Renal cortex interstitium (tissue), 15 donors: ENCODE results near the gene SNAPC5. TPM values are rescaled to one million over a fixed set of nuclear protein-coding genes. Genes with fewer than 3 reads are reported as not detected.
"Not testable (repeated sequence)": the region's sequence is repeated elsewhere in the genome, so short reads cannot be mapped to it uniquely, and the experiment has no call there.

Experiments used
- DNase-seq, 11 donors: peaks; one replicate each; pipeline ENCODE4 v3.0.0-alpha.2; 2013; ENCODE audit warnings: low read depth in 9 of 11, low spot score in 4 of 11; ENCODE audit errors: extremely low read depth in 1 of 11
- long read RNA-seq, 16 experiments: transcript quantifications; one replicate each; lab custom pipeline, GENCODE V29; 2026
- polyA plus RNA-seq, 3 donors: library from polyadenylated mRNA; unstranded; fragments of 120-200 nt; gene quantifications; one replicate each; pipeline ENCODE4 v1.2.1, GENCODE V29; 2013; ENCODE audit not compliant: insufficient read length in 3 of 3

SNAPC5 gene, protein sequence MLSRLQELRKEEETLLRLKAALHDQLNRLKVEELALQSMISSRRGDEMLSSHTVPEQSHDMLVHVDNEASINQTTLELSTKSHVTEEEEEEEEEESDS
- 10 to 100 TPM; 32.5 to 45.4 (median 38.4) TPM for polyA plus RNA-seq
- long read RNA-seq, donor 1, partial matches to known transcripts = 0 of 8 reads
- long read RNA-seq, donor 1, other reads (novel, unspliced or antisense) = 0 of 8 reads
- long read RNA-seq, donor 2, transcript SNAPC5-202 (3 exons, 1,002 nt) = major isoform, 9 of 13 reads
- long read RNA-seq, donor 2, partial matches to known transcripts = 0 of 13 reads
- long read RNA-seq, donor 2, other reads (novel, unspliced or antisense) = 0 of 13 reads
- long read RNA-seq, donor 3, transcript SNAPC5-201 (2 exons, 794 nt) = minor isoform, 6 of 21 reads
- long read RNA-seq, donor 3, transcript SNAPC5-202 (3 exons, 1,002 nt) = major isoform, 13 of 21 reads
- long read RNA-seq, donor 3, partial matches to known transcripts = 0 of 21 reads
- long read RNA-seq, donor 3, other reads (novel, unspliced or antisense) = 0 of 21 reads
- long read RNA-seq, donor 4, transcript SNAPC5-202 (3 exons, 1,002 nt) = major isoform, 9 of 13 reads
- long read RNA-seq, donor 4, partial matches to known transcripts = 0 of 13 reads
- long read RNA-seq, donor 4, other reads (novel, unspliced or antisense) = 0 of 13 reads
- long read RNA-seq, donor 5 = 0 reads
- long read RNA-seq, donor 6, transcript SNAPC5-202 (3 exons, 1,002 nt) = major isoform, 10 of 30 reads
- long read RNA-seq, donor 6, transcript SNAPC5-201 (2 exons, 794 nt) = minor isoform, 7 of 30 reads
- long read RNA-seq, donor 6, partial matches to known transcripts = 12 of 30 reads
- long read RNA-seq, donor 6, other reads (novel, unspliced or antisense) = 0 of 30 reads
- long read RNA-seq, donor 7, transcript SNAPC5-202 (3 exons, 1,002 nt) = major isoform, 17 of 21 reads
- long read RNA-seq, donor 7, partial matches to known transcripts = 0 of 21 reads
- long read RNA-seq, donor 7, other reads (novel, unspliced or antisense) = 0 of 21 reads
- long read RNA-seq, donor 8 = 0 reads
- long read RNA-seq, donor 9, transcript SNAPC5-201 (2 exons, 794 nt) = minor isoform, 5 of 18 reads
- long read RNA-seq, donor 9, transcript SNAPC5-202 (3 exons, 1,002 nt) = major isoform, 12 of 18 reads
- long read RNA-seq, donor 9, partial matches to known transcripts = 0 of 18 reads
- long read RNA-seq, donor 9, other reads (novel, unspliced or antisense) = 0 of 18 reads
- long read RNA-seq, donor 10, transcript SNAPC5-202 (3 exons, 1,002 nt) = major isoform, 6 of 9 reads
- long read RNA-seq, donor 10, partial matches to known transcripts = 0 of 9 reads
- long read RNA-seq, donor 10, other reads (novel, unspliced or antisense) = 0 of 9 reads
- long read RNA-seq, donor 11, transcript SNAPC5-201 (2 exons, 794 nt) = minor isoform, 5 of 12 reads
- long read RNA-seq, donor 11, transcript SNAPC5-202 (3 exons, 1,002 nt) = major isoform, 6 of 12 reads
- long read RNA-seq, donor 11, partial matches to known transcripts = 0 of 12 reads
- long read RNA-seq, donor 11, other reads (novel, unspliced or antisense) = 0 of 12 reads
- long read RNA-seq, donor 12, partial matches to known transcripts = 0 of 8 reads
- long read RNA-seq, donor 12, other reads (novel, unspliced or antisense) = 0 of 8 reads
- long read RNA-seq, donor 13 = 0 reads
- long read RNA-seq, donor 14, transcript SNAPC5-201 (2 exons, 794 nt) = minor isoform, 8 of 23 reads
- long read RNA-seq, donor 14, transcript SNAPC5-202 (3 exons, 1,002 nt) = major isoform, 14 of 23 reads
- long read RNA-seq, donor 14, partial matches to known transcripts = 0 of 23 reads
- long read RNA-seq, donor 14, other reads (novel, unspliced or antisense) = 0 of 23 reads
- long read RNA-seq, donor 15, transcript SNAPC5-202 (3 exons, 1,002 nt) = major isoform, 8 of 13 reads
- long read RNA-seq, donor 15, partial matches to known transcripts = 0 of 13 reads
- long read RNA-seq, donor 15, other reads (novel, unspliced or antisense) = 0 of 13 reads
- long read RNA-seq, donor 16, transcript SNAPC5-202 (3 exons, 1,002 nt) = major isoform, 18 of 62 reads
- long read RNA-seq, donor 16, transcript SNAPC5-201 (2 exons, 794 nt) = minor isoform, 8 of 62 reads
- long read RNA-seq, donor 16, partial matches to known transcripts = 32 of 62 reads
- long read RNA-seq, donor 16, other reads (novel, unspliced or antisense) = 0 of 62 reads

DNA sequence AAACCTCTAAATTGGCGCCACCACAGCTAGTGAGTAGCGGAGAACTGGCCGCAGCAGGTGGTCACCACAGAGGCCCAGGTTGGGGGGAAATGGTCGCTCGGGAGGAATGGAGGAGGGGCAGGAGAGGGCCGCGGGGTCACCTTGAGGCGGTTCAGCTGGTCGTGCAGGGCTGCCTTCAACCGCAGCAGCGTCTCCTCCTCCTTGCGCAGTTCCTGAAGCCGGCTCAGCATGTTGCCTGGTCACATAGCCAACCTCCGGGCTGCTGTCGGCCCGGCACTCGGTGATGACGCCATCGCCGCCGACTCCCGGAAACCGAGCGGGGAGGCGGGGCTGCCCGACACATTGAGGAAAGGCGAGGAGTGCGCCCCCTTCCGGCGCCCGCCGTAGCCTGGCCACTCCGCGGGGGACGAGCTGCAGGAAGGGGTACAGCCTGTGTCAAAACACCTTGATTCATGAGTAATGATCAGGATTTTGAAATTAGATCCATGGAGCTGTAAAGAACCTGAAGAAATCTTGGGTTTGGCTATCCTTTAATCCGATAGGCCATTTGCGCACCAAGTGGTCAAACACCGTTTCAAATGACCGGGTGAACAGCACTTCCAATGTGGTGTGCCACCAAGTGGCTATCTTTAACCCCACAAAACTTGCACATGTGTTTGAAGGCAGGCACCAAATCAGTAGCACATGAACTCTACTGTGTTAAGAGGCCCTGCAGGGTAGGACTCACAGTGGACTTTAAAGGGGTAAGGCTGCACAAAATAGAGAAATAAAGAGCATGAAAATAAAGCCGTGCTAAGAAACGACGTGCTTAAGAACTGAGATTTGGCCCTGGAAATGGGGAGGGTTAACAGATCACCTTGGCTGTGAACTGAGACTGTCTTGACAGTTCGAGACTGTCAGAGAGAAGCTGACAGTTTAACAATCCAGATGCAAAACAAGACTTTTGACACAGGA is at the start of gene SNAPC5:
Gene SNAPC5 (minus strand): TSS at position 261 of the 954 bp plus-strand sequence. CDS start 31 bp downstream, at position 230.
- peak; percentile 83 to 93 (median 90) for DNase-seq

DNA sequence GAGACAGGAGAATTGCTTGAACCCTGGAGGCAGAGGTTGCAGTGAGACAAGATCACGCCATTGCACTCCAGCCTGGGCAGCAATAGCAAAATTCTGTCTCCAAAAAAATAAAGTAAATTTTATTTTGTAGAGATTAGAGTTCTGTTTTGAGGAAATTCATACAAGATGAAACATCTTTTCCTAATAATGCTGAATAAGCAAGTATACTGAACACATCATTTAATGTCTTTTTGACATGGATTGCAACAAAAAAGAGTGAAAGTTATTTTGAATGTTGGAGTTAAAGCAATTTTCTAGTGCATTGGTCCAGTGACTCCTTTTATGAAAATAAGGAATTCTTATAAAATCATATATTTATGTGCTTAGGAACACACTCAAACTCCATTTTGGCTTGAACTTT is 47.7 kb upstream of the SNAPC5 start:
- DNase-seq = no peak

DNA sequence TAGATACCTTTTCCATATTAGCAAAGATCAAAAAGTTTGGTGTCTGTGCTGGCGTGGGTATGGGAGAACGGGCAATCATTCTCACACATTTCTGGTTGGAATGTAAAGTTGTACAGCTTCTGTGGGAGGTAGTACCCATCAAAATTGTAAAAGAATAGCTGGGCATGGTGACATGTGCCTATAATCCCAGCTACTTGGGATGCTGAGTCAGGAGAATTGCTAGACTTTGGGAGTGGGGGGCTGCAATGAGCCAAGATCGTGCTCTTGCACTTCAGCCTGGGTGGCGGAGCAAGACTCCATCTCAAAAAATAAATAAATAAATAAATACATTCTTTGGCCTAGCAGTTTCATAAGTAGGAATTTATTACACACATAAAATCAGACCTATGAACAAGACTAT is 45.3 kb upstream of the SNAPC5 start:
- no peak for DNase-seq

DNA sequence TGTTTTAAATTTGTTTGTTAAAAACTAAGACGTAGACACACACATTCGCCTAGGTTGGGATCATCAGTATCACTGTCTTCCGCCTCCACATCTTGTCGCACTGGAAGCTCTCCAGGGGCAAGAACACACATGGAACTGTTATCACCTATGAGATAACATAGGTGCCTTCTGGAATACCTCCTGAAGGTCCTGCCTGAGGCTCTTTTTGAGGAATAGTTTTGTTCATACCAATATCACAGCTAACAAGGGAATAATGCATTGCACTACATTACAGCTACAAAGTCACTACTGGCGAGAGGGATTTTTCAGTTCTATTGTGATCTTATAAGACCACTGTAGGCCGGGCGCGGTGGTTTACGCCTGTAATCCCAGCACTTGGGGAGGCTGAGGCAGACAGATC is 37.5 kb upstream of the SNAPC5 start:
- DNase-seq = no peak

DNA sequence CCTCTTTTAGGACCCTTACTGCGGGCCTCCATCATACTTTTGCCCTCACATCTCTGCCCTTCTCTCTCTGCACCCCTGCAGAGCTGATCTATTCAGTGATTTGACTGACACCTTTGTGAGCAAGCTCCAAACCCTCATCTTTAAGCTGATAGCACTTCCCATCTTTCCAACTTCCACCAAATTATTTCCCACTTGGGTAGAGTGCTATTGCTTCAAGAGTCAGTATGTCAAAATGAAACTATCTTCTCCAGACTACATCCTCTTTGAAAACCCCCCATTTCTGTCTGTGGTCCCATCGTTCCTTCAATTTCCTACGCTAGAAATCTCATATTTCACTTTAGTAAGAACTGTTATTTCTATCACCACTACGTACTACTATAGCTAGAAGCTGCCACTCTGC is 27.3 kb upstream of the SNAPC5 start:
- no peak for DNase-seq

DNA sequence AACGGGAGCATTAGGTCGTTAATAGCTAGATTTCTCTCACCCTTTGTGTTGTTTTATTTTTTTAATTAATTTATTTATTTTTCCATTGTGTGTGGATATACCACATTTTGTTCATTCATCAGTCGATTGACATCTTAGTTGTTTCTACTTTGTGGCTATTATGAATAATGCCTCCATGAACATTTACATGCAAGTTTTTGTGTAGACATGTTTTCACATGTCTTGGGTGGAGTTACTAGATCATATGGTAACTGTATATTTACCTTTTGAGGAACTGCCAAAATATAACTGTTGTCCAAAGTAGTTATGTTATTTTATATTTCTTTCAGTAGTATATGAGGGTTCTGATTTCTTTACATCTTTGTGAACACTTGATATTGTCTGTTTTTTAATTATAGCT is 26.4 kb upstream of the SNAPC5 start:
- no peak for DNase-seq

DNA sequence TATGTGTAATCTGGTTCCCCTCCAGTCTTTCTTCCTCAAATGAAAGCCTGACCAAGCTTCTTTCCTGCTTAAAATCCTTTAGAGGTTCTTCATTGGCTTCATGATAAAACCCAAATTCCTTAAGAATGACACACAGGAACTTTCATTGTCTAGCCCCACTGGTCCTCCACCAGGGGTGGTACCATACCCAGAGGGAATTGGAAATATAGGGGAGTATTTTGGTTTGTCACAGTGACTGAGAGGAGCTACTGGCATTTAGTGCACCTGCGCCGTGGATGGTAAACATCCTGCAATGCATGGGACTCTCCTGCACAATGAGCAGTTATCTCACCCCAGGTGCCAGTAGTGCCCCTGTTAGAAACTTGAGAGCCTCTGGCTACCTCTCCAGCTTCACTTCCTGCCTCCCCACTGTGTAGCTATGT is 18.4 kb upstream of the SNAPC5 start:
- no peak for DNase-seq

DNA sequence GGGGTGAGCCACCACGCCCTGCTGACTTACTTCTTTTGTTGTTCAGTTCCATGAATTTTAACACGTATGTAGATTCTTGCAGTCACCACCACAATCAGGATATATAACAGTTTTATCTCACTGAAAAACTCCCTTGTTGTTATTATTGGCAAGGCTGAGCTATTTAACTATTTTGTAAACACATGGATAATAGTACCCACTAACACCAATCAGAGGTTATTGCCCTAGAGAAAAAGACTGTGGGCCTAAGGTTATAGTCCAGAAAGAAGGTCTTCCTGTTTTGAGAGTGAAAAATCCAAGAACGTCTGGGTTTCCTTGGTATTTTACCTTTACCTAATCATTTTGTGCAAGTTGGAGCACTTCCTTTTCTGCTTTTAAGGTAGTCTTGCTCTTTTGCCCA is 17.0 kb upstream of the SNAPC5 start:
- DNase-seq = no peak

DNA sequence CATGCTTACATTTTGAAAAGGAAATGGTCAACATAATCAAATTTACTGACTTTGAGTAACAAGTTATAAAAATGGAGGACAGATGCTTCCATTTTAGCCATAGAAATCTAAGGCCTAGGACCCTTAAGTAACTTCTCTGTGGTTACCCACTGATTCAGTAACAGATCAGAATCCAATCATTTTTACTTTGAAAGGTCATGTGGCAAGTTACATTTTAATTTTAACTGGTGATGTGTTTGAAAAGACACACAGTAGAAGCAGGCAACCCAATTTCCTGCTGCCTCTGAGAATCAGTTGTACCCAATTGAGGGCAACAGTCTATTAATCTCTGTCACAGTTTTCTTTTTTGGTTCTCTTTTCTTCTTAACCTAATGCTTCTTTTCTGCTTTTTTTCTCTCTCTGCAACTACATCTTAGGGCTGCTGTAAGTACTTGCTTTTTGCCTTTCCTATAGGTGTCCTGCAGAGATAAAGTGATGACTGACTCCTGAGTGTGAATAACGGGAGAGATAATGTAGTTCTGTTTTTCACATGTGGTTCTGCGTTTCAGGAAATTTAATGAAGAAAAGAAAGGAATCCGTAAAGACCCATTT is 10.8 kb upstream of the SNAPC5 start:
- no peak for DNase-seq

DNA sequence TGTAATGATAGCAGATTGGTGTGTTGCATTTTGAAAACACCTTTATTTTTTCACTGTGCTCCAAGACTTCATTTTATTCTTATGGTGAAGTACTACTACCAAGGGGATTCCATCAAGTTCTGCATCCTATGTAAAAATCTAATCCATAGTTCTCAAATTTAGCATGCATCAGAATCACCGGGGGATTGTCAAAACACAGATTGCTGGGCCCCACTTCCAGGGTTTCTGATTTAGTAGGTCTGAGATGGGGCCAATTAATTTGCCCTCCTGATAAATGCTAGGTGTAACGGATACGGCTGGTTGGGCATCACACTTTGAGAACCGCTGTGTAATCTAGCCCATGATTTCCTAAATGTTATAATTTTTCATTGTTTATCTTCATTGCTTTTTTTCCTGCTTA is 8.3 kb upstream of the SNAPC5 start:
- DNase-seq = no peak

DNA sequence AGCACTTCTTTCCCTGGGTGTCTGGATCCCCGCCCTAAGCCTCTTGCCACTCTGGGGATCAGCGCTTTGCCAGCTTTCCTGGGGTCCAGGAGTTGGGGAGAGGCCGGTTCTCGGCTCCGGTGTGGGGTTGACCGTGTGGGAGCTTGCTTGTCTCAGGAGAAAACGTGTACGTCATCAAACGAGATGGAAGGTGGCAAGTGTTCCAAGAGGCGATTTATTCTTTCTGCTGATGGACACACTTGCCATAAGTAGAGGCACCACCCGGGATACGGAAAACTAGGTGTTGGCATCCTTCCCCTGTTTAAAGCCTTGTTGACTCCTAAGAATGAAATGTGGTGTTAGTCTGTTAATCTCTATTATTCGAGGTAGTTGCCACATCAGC is 7.9 kb upstream of the SNAPC5 start:
- DNase-seq = peak in 2 of 11 donors; percentile 20 to 58

DNA sequence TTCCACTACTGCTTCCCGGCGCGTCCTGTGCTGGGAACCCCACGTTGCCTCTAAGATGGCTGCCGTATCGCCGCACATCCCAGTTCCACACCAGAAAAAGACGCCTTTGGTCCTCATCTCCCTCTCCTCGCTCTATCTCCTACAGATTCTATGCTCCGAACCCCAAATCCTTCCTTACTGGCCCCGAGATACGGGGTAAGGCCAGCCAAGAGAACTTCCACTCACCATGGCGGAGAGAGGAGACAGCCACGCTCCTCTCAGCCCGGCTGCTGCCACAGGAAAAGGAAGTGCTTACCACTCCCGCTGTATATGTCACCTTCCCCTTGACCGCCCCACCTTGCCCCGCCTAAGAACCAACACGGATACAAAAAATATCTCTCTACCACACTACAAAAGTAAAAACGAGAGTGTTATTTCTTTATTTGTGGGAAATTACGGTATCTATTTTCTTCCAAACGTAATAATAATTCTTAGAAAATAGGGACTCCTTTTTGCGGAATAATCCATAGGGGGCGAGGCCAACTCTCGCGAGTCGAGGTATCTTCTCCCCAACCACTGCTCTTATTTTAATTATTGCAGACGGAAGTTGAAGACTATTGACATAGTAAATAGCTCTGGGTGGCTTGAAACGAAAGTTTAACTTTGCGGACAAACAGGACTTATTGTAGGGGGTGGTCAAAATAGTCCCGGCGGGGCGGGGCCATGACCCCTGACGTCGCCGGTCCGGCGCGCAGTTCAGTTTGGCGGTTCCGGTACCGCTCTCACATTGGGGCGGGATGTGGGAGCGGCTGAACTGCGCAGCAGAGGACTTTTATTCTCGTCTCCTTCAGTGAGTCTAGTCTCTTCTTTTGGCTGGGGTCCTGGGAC is 7.2 kb upstream of the SNAPC5 start, which contains the start of the genes RPL4 and ZWILCH:
Gene RPL4 (minus strand): TSS at position 293 of the 867 bp plus-strand sequence. CDS start 65 bp downstream, at position 228.
Gene ZWILCH (plus strand): TSS at position 764 of the 867 bp plus-strand sequence. CDS start 13 bp downstream, at position 777.
- peak; percentile 54 to 91 (median 71) for DNase-seq

DNA sequence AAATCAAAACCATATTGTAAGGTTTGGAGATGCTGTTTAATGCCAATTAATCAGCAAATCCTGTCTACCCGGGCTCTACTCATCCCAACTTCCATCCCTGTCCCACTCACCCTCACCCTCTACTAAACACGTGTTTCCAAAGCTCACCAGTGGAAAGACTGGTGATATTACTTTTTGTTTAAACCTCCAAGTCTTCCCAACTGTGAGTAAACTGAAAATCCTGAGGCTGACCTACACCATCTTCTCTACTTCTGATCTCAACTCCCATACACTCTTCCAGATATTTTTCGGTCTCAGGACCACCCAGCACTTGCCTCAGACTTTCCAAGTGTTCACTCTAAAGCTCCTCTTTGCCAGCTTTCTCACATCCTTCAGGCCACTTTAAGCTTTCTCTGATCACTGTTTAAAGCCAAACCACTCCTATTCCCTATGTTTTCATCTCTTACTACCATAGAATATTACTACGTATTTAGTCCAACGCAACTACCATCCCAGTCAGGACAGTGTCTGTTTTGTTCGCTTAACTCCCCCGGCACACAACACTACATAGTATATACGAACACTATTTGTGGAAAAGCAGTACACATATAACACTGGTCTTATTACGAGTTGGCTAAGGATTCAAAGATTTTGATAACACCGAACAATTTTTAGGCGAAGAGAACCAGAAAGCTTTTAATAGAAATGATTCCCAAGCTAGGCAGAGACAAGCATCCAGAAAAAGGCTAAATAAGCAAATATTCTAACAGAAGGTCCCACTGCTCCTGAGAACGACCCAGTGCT is 6.4 kb upstream of the SNAPC5 start:
- DNase-seq = no peak

DNA sequence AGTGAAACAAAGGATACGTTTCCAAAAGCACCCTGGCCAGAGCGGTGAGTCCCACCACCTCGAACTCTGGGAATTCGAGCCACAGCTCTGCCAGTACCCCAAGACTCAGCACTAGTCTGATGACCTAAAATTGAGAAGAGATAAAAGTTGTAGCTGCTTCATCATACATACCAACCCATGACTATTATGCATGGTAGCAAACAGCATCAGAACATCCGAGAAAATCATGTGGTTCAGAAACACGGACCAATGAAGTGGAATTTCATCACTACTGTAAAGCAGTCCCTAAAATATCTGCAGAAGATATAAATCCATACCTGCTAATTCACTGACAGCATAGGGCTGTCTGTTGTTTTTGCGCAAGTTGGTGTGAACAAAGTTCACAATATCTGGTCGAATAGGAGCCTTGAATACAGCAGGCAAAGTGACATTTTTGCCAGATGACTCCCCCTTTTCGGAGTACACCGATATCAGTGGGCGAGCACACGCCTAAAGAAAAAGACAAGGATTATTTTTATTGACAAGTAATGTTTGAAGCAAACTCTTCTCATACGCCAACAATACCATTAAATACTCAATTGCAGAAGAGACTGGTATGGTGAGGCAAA is 5.6 kb upstream of the SNAPC5 start:
- not testable (repeated sequence) for DNase-seq
